SJSA1 (cell line): ENCODE data around the gene SYNGAP1. TPM values are rescaled to one million over a fixed set of nuclear protein-coding genes. Genes with fewer than 3 reads are reported as not detected.
A peak's percentile ranks its signal among the peaks of the same experiment; 100 is the strongest.

ENCODE experiments used
- DNase-seq, 2 experiments: peaks; one replicate each; pipeline ENCODE4 v3.0.0-alpha.2; 2015 to 2020; ENCODE audit warnings: low spot score in 2 of 2, low read depth in 1 of 2
- H3K27ac ChIP-seq: fragments of 250-450 bp; sonication (Bioruptor Pico); 2 replicates; pipeline ENCODE4 v1.5.1; 2020; ENCODE audit warnings: mild to moderate bottlenecking, moderate library complexity
- H3K27me3 ChIP-seq: fragments of 250-450 bp; sonication (Bioruptor Pico); replicated peaks from 2 replicates; pipeline ENCODE4 v1.5.1; 2020; ENCODE audit warnings: mild to moderate bottlenecking, moderate library complexity
- H3K36me3 ChIP-seq: fragments of 250-450 bp; sonication (Bioruptor Pico); 2 replicates; pipeline ENCODE4 v1.5.1; 2020; ENCODE audit warnings: mild to moderate bottlenecking
- H3K4me1 ChIP-seq: fragments of 250-450 bp; sonication (Bioruptor Pico); replicated peaks from 2 replicates; pipeline ENCODE4 v1.6.1; 2021; ENCODE audit warnings: mild to moderate bottlenecking
- H3K4me3 ChIP-seq: fragments of 250-450 bp; sonication (Bioruptor Pico); 2 replicates; pipeline ENCODE4 v1.5.1; 2020; ENCODE audit warnings: mild to moderate bottlenecking
- H3K9me3 ChIP-seq: fragments of 250-450 bp; sonication (Bioruptor Pico); replicated peaks from 2 replicates; pipeline ENCODE4 v1.5.1; 2020; ENCODE audit warnings: mild to moderate bottlenecking
- total RNA-seq: library from RNA; depleted of rRNA; stranded (reverse); fragments of >200 nt; shearing (Covaris generic); gene quantifications from 2 replicates; pipeline ENCODE4 v1.2.3, GENCODE V29; 2014

SYNGAP1 gene
- total RNA-seq, 1 experiment from 2014 or later = 1.1 TPM

- DNase-seq = no peak
- Histone ChIP-seq H3K9me3 (no peaks in the 10 kb centered on the region), H3K4me3 (peak overlapping the region; percentile 79), H3K27ac (peak overlapping the region; percentile 85), H3K36me3 (peaks cover 75% of the 10 kb centered on the region), H3K4me1 (peaks cover 28% of the 10 kb centered on the region), H3K27me3 (no peaks in the 10 kb centered on the region)
Measured at GRCh38 chr6:33411632-33412005, 8.2 kb upstream of the SYNGAP1 start.

- Histone ChIP-seq H3K36me3 (peaks cover 70% of the 10 kb centered on the region), H3K4me1 (peaks cover 32% of the 10 kb centered on the region), H3K9me3 (no peaks in the 10 kb centered on the region), H3K27ac (no peak overlapping the region), H3K27me3 (no peaks in the 10 kb centered on the region), H3K4me3 (no peak overlapping the region)
- no peak for DNase-seq
Measured at GRCh38 chr6:33412140-33413009, 7.5 kb upstream of the SYNGAP1 start.

GRCh38 chr6:33413241-33414120 is 6.4 kb upstream of the SYNGAP1 start:
- no peaks in the 10 kb centered on the region for H3K27me3 ChIP-seq

GRCh38 chr6:33414592-33415271 is 5.1 kb upstream of the SYNGAP1 start:
- no peak overlapping the region for H3K4me3 ChIP-seq
- DNase-seq = no peak
- peaks cover 49% of the 10 kb centered on the region for H3K36me3 ChIP-seq
- H3K9me3 ChIP-seq = no peaks in the 10 kb centered on the region; the same call in 1 of the 2 replicates
- no peak overlapping the region for H3K27ac ChIP-seq
- peaks cover 42% of the 10 kb centered on the region for H3K4me1 ChIP-seq
- no peaks in the 10 kb centered on the region for H3K27me3 ChIP-seq

More at GRCh38 chr6:33413241-33414120, 6.4 kb upstream of the SYNGAP1 start:
- no peak for DNase-seq
- Histone ChIP-seq H3K4me1 (peaks cover 34% of the 10 kb centered on the region), H3K36me3 (peaks cover 59% of the 10 kb centered on the region), H3K9me3 (no peaks in the 10 kb centered on the region; the same call in 1 of the 2 replicates), H3K27ac (no peak overlapping the region), H3K4me3 (no peak overlapping the region)

- no peak overlapping the region for H3K27ac ChIP-seq
- H3K4me3 ChIP-seq = no peak overlapping the region
- H3K4me1 ChIP-seq = peaks cover 39% of the 10 kb centered on the region
- peaks cover 44% of the 10 kb centered on the region for H3K36me3 ChIP-seq
- no peaks in the 10 kb centered on the region for H3K27me3 ChIP-seq
- DNase-seq = no peak
- H3K9me3 ChIP-seq = no peaks in the 10 kb centered on the region; the same call in 1 of the 2 replicates
Measured at GRCh38 chr6:33415831-33416230, 4.0 kb upstream of the SYNGAP1 start.

GRCh38 chr6:33416386-33417127 is 3.3 kb upstream of the SYNGAP1 start:
- peak overlapping the region; percentile 78 for H3K27ac ChIP-seq
- H3K4me1 ChIP-seq = peaks cover 36% of the 10 kb centered on the region
- peaks cover 44% of the 10 kb centered on the region for H3K36me3 ChIP-seq
- H3K4me3 ChIP-seq = peak overlapping the region; percentile 52
- no peaks in the 10 kb centered on the region; the same call in 1 of the 2 replicates for H3K9me3 ChIP-seq
- no peaks in the 10 kb centered on the region for H3K27me3 ChIP-seq
- peak in 1 of 2 experiments; percentile 21 for DNase-seq

GRCh38 chr6:33417128-33417902 is 2.5 kb upstream of the SYNGAP1 start:
- DNase-seq = peak; percentile 75 to 77
- H3K4me1 ChIP-seq = peaks cover 33% of the 10 kb centered on the region
- no peaks in the 10 kb centered on the region for H3K27me3 ChIP-seq
- H3K9me3 ChIP-seq = no peaks in the 10 kb centered on the region; the same call in 1 of the 2 replicates
- H3K4me3 ChIP-seq = peak overlapping the region; percentile 52
- peaks cover 42% of the 10 kb centered on the region for H3K36me3 ChIP-seq
- peak overlapping the region; percentile 78 for H3K27ac ChIP-seq

- peaks cover 34% of the 10 kb centered on the region for H3K36me3 ChIP-seq
- H3K27me3 ChIP-seq = no peaks in the 10 kb centered on the region
- H3K27ac ChIP-seq = peak within 1 kb of the TSS; percentile 78
- H3K9me3 ChIP-seq = no peaks in the 10 kb centered on the region; the same call in 1 of the 2 replicates
- H3K4me3 ChIP-seq = peak within 1 kb of the TSS; percentile 52
- peaks cover 33% of the 10 kb centered on the region for H3K4me1 ChIP-seq
- peak; percentile 99 for DNase-seq
Measured at GRCh38 chr6:33417903-33418689, 1.8 kb upstream of the SYNGAP1 start, which contains the start of gene CUTA. Gene CUTA, minus strand, starts transcription at chr6:33418107. Its CDS starts 107 bp downstream, at chr6:33418000.

- Histone ChIP-seq H3K4me1 (peaks cover 33% of the 10 kb centered on the region), H3K27me3 (no peaks in the 10 kb centered on the region), H3K9me3 (no peaks in the 10 kb centered on the region; the same call in 1 of the 2 replicates), H3K4me3 (peak overlapping the region; percentile 52), H3K36me3 (peaks cover 27% of the 10 kb centered on the region), H3K27ac (peak overlapping the region; percentile 77)
- DNase-seq = peak in 1 of 2 experiments; percentile 42
Measured at GRCh38 chr6:33418690-33419291, 1.1 kb upstream of the SYNGAP1 start.

GRCh38 chr6:33420491-33421343 is 852 bp downstream of the SYNGAP1 start:
- Histone ChIP-seq H3K4me1 (peaks cover 40% of the 10 kb centered on the region), H3K27ac (no peak overlapping the region), H3K9me3 (no peaks in the 10 kb centered on the region; the same call in 1 of the 2 replicates), H3K36me3 (peaks cover 11% of the 10 kb centered on the region), H3K27me3 (no peaks in the 10 kb centered on the region), H3K4me3 (no peak overlapping the region)
- DNase-seq = peak in 1 of 2 experiments; percentile 36

GRCh38 chr6:33421344-33421643 is 1.4 kb downstream of the SYNGAP1 start:
- Histone ChIP-seq H3K4me3 (no peak overlapping the region), H3K9me3 (no peaks in the 10 kb centered on the region; the same call in 1 of the 2 replicates), H3K27ac (no peak overlapping the region), H3K4me1 (peaks cover 37% of the 10 kb centered on the region), H3K27me3 (no peaks in the 10 kb centered on the region), H3K36me3 (peaks cover 6% of the 10 kb centered on the region)
- DNase-seq = no peak
